Measurements from ENCODE around the gene CD248. TPM values are rescaled to one million over a fixed set of nuclear protein-coding genes. Genes with fewer than 3 reads are reported as not detected.

The CD248 gene
- total and polyA plus RNA-seq, 3 donors from 2014 or later = 3.9 to 35.5 (median 6.4) TPM

- intact Hi-C loops (cut with DNase I; ENCODE audit: low total_unique reads) = no loop called here
- H3K36me3 ChIP-seq (ENCODE audit: low read depth, missing control alignments) = no peaks in the 10 kb centered on the region
- DNase-seq = no peak
Measured at GRCh38 chr11:66346476-66347424, 29.9 kb upstream of the CD248 start.

GRCh38 chr11:66345316-66345649, 28.4 kb upstream of the CD248 start:
- Histone ChIP-seq H3K9me3 (no peaks in the 10 kb centered on the region), H3K27ac (peak overlapping the region; percentile 31 to 65), H3K4me1 (peaks cover 32% of the 10 kb centered on the region), H3K27me3 (no peaks in the 10 kb centered on the region), H3K4me3 (peak overlapping the region; percentile 84 to 85), H3K36me3 (ENCODE audit: low read depth, missing control alignments) (no peaks in the 10 kb centered on the region)
- intact Hi-C loops (cut with DNase I; ENCODE audit: low total_unique reads) = no loop called here
- WGBS, 2 donors = 3 to 7% methylated on average over 5 to 6 of the region's 7 CpGs
- TF ChIP-seq POLR2A (IDR thresholded peaks at IDR 0.05) (no peak), CTCF (IDR thresholded peaks at IDR 0.05) (no peak)
- DNase-seq = no peak

More at GRCh38 chr11:66346476-66347424, 29.9 kb upstream of the CD248 start:
- Histone ChIP-seq H3K9me3 (no peaks in the 10 kb centered on the region), H3K4me1 (peaks cover 32% of the 10 kb centered on the region), H3K27ac (peak overlapping the region; percentile 75 to 76), H3K4me3 (peak overlapping the region; percentile 68 to 88), H3K27me3 (no peaks in the 10 kb centered on the region)
- TF ChIP-seq CTCF (IDR thresholded peaks at IDR 0.05) (no peak), POLR2A (IDR thresholded peaks at IDR 0.05) (no peak)
- WGBS, 2 donors = 20 to 69% methylated on average over 15 to 68 of the region's 68 CpGs

GRCh38 chr11:66344550-66345315, 27.9 kb upstream of the CD248 start, which contains the start of gene BRMS1:
Gene BRMS1, minus strand, starts transcription at chr11:66345104. Its CDS starts 2,870 bp downstream, at chr11:66342234.
- peaks cover 32% of the 10 kb centered on the region for H3K4me1 ChIP-seq
- intact Hi-C loops (cut with DNase I; ENCODE audit: low total_unique reads) = no loop called here
- DNase-seq = peak; percentile 100
- 0 to 1% methylated on average over 7 to 53 of the region's 59 CpGs for WGBS, 2 donors
- H3K27me3 ChIP-seq = no peaks in the 10 kb centered on the region
- H3K4me3 ChIP-seq = peak within 1 kb of the TSS; percentile 84 to 85
- no peaks in the 10 kb centered on the region for H3K9me3 ChIP-seq
- H3K27ac ChIP-seq = peak within 1 kb of the TSS; percentile 31 to 65
- H3K36me3 ChIP-seq (ENCODE audit: low read depth, missing control alignments) = no peaks in the 10 kb centered on the region
- no peak for TF ChIP-seq POLR2A (IDR thresholded peaks at IDR 0.05)
- peak in 1 of 3 experiments; percentile 69 for TF ChIP-seq CTCF (IDR thresholded peaks at IDR 0.05)

- no peak for DNase-seq
- intact Hi-C loops (cut with DNase I; ENCODE audit: low total_unique reads) = no loop called here
- H3K36me3 ChIP-seq (ENCODE audit: low read depth, missing control alignments) = no peaks in the 10 kb centered on the region
- no peak overlapping the region for H3K27ac ChIP-seq
- no peaks in the 10 kb centered on the region for H3K9me3 ChIP-seq
- no peak overlapping the region for H3K4me3 ChIP-seq
- 84 to 86% methylated on average over 8 of the region's 8 CpGs for WGBS, 2 donors
- no peaks in the 10 kb centered on the region for H3K27me3 ChIP-seq
- TF ChIP-seq POLR2A (IDR thresholded peaks at IDR 0.05) (no peak), CTCF (IDR thresholded peaks at IDR 0.05) (no peak)
- H3K4me1 ChIP-seq = peaks cover 32% of the 10 kb centered on the region
Measured at GRCh38 chr11:66343176-66343575, 26.3 kb upstream of the CD248 start.

Measured in testis (tissue), 3 donors.